ENCODE results near the gene SVOPL. TPM values are rescaled to one million over a fixed set of nuclear protein-coding genes. Genes with fewer than 3 reads are reported as not detected.

The SVOPL gene
- total RNA-seq, 1 donor from 2014 or later = under 0.01 TPM

DNA sequence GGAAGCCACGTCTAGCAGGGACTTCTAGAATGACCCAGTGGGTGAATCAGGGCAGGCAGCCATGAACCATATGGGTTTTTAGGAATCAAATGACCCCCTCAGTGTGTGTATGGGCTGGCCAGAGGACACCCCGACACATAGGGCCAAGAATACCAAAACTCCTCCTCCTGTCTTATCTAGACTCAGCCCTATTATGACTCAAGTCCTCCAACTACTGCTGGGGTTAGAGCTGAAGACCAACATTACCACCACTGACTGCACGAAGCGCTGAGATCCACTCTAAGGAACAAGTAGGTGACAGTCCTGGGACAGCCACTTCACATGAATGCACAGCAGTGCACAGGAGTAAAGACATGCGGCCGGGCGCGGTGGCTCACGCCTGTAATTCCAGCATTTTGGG is 11.5 kb upstream of the SVOPL start:
- FAIRE-seq (no peak), DNase-seq (ENCODE audit: low read depth) (no peak)
- H3K27me3 ChIP-seq (ENCODE audit: control insufficient read depth, insufficient read depth, low read length) = no peaks in the 10 kb centered on the region
- no peak overlapping the region for H3K4me3 ChIP-seq (ENCODE audit: low read depth, low read length)
- no peaks in the 10 kb centered on the region for H3K36me3 ChIP-seq (ENCODE audit: control insufficient read depth, insufficient read depth, low read length)
- TF ChIP-seq, protein P1, sequence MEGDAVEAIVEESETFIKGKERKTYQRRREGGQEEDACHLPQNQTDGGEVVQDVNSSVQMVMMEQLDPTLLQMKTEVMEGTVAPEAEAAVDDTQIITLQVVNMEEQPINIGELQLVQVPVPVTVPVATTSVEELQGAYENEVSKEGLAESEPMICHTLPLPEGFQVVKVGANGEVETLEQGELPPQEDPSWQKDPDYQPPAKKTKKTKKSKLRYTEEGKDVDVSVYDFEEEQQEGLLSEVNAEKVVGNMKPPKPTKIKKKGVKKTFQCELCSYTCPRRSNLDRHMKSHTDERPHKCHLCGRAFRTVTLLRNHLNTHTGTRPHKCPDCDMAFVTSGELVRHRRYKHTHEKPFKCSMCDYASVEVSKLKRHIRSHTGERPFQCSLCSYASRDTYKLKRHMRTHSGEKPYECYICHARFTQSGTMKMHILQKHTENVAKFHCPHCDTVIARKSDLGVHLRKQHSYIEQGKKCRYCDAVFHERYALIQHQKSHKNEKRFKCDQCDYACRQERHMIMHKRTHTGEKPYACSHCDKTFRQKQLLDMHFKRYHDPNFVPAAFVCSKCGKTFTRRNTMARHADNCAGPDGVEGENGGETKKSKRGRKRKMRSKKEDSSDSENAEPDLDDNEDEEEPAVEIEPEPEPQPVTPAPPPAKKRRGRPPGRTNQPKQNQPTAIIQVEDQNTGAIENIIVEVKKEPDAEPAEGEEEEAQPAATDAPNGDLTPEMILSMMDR (IDR thresholded peaks at IDR 0.05; ENCODE audit: insufficient read depth, low read length, severe bottlenecking) = no peak

DNA sequence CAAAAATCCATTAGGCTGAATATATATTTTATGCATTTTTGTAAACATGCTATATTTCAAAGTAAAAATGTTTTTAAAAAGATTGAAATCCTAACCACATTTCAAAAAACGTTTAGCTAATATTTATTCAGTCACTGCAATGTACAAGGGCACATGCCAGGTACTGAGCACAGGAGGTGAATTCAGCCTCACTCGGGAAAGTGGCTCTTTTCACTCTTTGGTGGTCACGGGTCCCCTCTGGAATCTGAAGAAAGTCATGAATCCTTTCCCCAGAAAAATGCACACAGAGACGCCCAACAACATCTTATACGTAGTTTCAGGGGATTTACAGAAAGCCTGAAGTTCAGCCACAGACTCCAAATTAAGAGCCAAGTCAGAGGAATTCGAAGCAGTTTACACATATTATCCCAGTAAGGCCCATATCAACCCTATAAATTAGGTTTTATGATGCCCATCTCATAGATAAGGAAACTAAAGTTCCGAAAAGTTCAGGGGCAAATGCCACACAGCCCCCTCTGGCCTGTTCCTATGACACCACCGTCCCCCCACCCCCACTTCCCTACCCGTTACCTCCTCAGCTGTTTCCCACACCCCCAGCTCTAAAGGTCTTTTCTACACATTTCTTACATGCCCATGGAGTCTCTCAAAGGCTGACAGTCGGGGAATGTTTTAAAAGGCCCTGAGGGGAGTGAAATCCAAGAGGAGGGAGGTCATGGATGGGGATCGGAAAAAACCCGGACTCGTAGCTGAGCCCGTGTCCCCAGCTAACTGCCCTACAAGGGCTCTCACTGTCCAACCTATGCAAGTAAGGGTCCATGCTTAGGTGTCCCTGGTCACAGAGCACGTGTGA is 9.6 kb upstream of the SVOPL start:
- no peaks in the 10 kb centered on the region for H3K36me3 ChIP-seq (ENCODE audit: control insufficient read depth, insufficient read depth, low read length)
- FAIRE-seq (no peak), DNase-seq (ENCODE audit: low read depth) (no peak)
- TF ChIP-seq, protein P1 (IDR thresholded peaks at IDR 0.05; ENCODE audit: insufficient read depth, low read length, severe bottlenecking) = no peak
- no peaks in the 10 kb centered on the region for H3K27me3 ChIP-seq (ENCODE audit: control insufficient read depth, insufficient read depth, low read length)
- no peak overlapping the region for H3K4me3 ChIP-seq (ENCODE audit: low read depth, low read length)

DNA sequence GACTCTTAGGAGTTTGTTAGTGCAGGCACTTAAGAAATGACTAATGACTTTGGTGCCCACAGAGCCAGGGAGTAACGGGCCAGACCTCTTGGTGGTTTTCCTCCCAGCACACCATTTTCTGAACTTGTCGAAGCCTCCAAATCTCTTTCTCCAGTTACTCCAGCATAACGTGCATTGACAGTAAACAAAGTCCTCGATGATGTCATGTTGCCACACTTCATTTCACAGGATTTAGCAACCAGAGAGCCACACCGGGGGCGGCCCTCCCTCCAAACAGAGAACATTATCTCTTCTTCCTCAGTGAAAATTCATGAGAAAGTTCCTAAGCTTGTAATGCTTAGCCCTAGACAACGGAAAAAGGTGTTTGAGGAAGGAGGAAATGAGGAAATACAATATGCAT is 4.0 kb upstream of the SVOPL start:
- DNase-seq (ENCODE audit: low read depth) (peak; percentile 36), FAIRE-seq (no peak)
- Histone ChIP-seq H3K27me3 (ENCODE audit: control insufficient read depth, insufficient read depth, low read length) (no peaks in the 10 kb centered on the region), H3K36me3 (ENCODE audit: control insufficient read depth, insufficient read depth, low read length) (no peaks in the 10 kb centered on the region), H3K4me3 (ENCODE audit: low read depth, low read length) (no peak overlapping the region)
- TF ChIP-seq, protein P1 (IDR thresholded peaks at IDR 0.05; ENCODE audit: insufficient read depth, low read length, severe bottlenecking) = no peak

DNA sequence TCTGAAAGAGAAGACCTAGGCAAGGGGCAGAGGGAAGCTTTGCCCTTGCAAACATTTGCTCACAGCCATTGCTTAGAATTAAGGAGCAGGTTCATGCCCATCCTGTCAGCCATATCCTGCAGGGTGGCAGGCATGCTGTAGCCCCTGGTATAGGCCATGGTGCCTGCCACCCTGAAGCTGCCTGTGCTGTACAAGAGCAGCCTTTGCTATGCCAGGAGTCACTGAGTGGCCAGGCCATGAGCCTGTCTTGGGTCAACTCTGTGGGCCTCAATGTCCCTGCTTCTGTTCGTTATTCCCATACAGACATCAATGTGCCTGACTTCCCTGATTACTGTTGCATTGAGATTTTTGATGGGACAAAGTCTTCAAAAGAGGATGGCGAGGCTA is 368 bp upstream of the SVOPL start:
- Histone ChIP-seq H3K27me3 (ENCODE audit: control insufficient read depth, insufficient read depth, low read length) (no peaks in the 10 kb centered on the region), H3K36me3 (ENCODE audit: control insufficient read depth, insufficient read depth, low read length) (no peaks in the 10 kb centered on the region), H3K4me3 (ENCODE audit: low read depth, low read length) (no peak overlapping the region)
- FAIRE-seq = no peak
- TF ChIP-seq, protein P1 (IDR thresholded peaks at IDR 0.05; ENCODE audit: insufficient read depth, low read length, severe bottlenecking) = no peak
- DNase-seq (ENCODE audit: low read depth) = no peak

DNA sequence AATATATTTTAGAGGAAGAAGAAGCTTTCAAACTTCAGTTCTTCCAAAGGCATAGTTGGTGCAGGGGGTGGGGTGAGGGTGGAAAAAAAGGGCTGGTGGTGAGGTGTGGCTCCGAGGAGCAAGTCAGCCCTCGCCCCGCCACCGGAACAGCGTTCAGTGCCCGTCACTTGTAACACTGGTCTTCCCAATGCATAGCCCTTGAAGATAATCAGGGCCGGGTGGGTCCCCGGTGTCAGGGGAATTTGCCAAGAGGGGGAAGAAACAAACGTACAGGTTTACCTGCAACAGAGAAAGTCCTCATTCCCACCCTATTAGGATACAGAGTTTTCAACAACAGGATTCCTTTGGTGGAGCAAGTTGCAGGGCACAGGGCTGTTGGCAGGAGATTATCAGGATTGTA is 1.5 kb downstream of the SVOPL start:
- no peak for DNase-seq (ENCODE audit: low read depth)
- FAIRE-seq = no peak
- TF ChIP-seq, protein P1 (IDR thresholded peaks at IDR 0.05; ENCODE audit: insufficient read depth, low read length, severe bottlenecking) = no peak

DNA sequence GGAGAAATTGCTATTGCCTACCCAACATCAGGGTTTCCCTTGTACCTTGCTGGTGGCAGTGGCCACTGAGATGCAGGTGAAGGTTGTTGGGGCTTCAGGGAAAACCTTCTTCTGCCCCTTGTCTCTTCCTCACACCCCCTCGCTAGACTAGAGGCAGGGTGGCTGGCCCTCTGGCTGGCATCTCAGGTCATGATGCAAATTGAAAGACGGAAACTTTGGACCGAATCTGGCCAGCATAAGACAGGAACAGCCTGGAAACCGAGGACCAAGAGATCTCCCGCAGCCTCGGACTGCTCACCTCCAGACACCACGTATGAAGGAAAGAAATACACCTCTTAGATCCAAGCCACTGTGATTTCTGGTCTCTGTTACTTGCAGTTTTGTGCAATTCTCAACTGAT is 2.9 kb downstream of the SVOPL start:
- TF ChIP-seq, protein P1 (IDR thresholded peaks at IDR 0.05; ENCODE audit: insufficient read depth, low read length, severe bottlenecking) = no peak
- no peak for DNase-seq (ENCODE audit: low read depth)

More for the DNA sequence above, 1.5 kb downstream of the SVOPL start:
- no peaks in the 10 kb centered on the region for H3K27me3 ChIP-seq (ENCODE audit: control insufficient read depth, insufficient read depth, low read length)
- no peaks in the 10 kb centered on the region for H3K36me3 ChIP-seq (ENCODE audit: control insufficient read depth, insufficient read depth, low read length)
- no peak overlapping the region for H3K4me3 ChIP-seq (ENCODE audit: low read depth, low read length)

More for the DNA sequence above, 2.9 kb downstream of the SVOPL start:
- no peak for FAIRE-seq
- no peak overlapping the region for H3K4me3 ChIP-seq (ENCODE audit: low read depth, low read length)
- H3K36me3 ChIP-seq (ENCODE audit: control insufficient read depth, insufficient read depth, low read length) = no peaks in the 10 kb centered on the region
- no peaks in the 10 kb centered on the region for H3K27me3 ChIP-seq (ENCODE audit: control insufficient read depth, insufficient read depth, low read length)
